ENCODE measurements around the gene MAPK10.

- TF ChIP-seq, protein P1, sequence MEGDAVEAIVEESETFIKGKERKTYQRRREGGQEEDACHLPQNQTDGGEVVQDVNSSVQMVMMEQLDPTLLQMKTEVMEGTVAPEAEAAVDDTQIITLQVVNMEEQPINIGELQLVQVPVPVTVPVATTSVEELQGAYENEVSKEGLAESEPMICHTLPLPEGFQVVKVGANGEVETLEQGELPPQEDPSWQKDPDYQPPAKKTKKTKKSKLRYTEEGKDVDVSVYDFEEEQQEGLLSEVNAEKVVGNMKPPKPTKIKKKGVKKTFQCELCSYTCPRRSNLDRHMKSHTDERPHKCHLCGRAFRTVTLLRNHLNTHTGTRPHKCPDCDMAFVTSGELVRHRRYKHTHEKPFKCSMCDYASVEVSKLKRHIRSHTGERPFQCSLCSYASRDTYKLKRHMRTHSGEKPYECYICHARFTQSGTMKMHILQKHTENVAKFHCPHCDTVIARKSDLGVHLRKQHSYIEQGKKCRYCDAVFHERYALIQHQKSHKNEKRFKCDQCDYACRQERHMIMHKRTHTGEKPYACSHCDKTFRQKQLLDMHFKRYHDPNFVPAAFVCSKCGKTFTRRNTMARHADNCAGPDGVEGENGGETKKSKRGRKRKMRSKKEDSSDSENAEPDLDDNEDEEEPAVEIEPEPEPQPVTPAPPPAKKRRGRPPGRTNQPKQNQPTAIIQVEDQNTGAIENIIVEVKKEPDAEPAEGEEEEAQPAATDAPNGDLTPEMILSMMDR (IDR thresholded peaks at IDR 0.05; ENCODE audit: low read depth, low read length, poor library complexity, severe bottlenecking) = no peak
- no peak for TF ChIP-seq EZH2phosphoT487 (IDR thresholded peaks at IDR 0.05; ENCODE audit: borderline replicate concordance, low read length)
These were observed 323.1 kb downstream of the MAPK10 start for GRCh38 chr4:86036736-86037135.
